Neural cell (in vitro differentiated cells): ENCODE results near the gene SYMPK. TPM values are rescaled to one million over a fixed set of nuclear protein-coding genes. Genes with fewer than 3 reads are reported as not detected.
"Not testable (repeated sequence)": the region's sequence is repeated elsewhere in the genome, so short reads cannot be mapped to it uniquely, and the experiment has no call there.

Source experiments
- H2AFZ ChIP-seq: fragments of 200-600, 300-800 bp; sonication (generic), shearing (Covaris generic); 2 replicates; pipeline ENCODE4 v1.6.0; 2014; ENCODE audit warnings: low read depth, mild to moderate bottlenecking, antibody characterized with exemption, low read length, moderate library complexity
- H3F3A ChIP-seq: fragments of 200-600 bp; shearing (Covaris generic); 2 replicates; pipeline ENCODE4 v1.6.1; 2016; ENCODE audit warnings: mild to moderate bottlenecking, moderate library complexity, mixed read lengths, antibody characterized with exemption, low read length; ENCODE audit not compliant: insufficient read depth, poor library complexity, severe bottlenecking
- H3K27ac ChIP-seq: fragments of 200-600, 300-800 bp; sonication (generic), shearing (Covaris generic); 2 replicates; pipeline ENCODE4 v1.5.1; 2014; ENCODE audit warnings: mild to moderate bottlenecking, low read length, moderate library complexity
- H3K27me3 ChIP-seq: fragments of 300-800, 200-600 bp; sonication (generic), shearing (Covaris generic); 2 replicates; pipeline ENCODE4 v1.6.0; 2014; ENCODE audit warnings: mild to moderate bottlenecking, low read depth, low read length, moderate library complexity; ENCODE audit not compliant: insufficient read depth
- H3K36me3 ChIP-seq: fragments of 300-800, 200-600 bp; sonication (generic), shearing (Covaris generic); 2 replicates; pipeline ENCODE4 v1.5.1; 2014; ENCODE audit warnings: mild to moderate bottlenecking, antibody characterized with exemption, low read length, moderate library complexity; ENCODE audit not compliant: insufficient read depth
- H3K4me2 ChIP-seq: fragments of 300-800, 200-600 bp; sonication (generic), shearing (Covaris generic); 2 replicates; pipeline ENCODE4 v1.6.0; 2014; ENCODE audit warnings: mild to moderate bottlenecking, low read length
- H3K4me3 ChIP-seq: fragments of 300-800, 200-600 bp; sonication (generic), shearing (Covaris generic); 2 replicates; pipeline ENCODE4 v1.5.1; 2014; ENCODE audit warnings: mild to moderate bottlenecking, low read length, moderate library complexity
- H3K79me2 ChIP-seq: fragments of 200-600 bp; shearing (Covaris generic); replicated peaks from 2 replicates; pipeline ENCODE4 v1.6.0; 2014; ENCODE audit warnings: mild to moderate bottlenecking, low read length, moderate library complexity; ENCODE audit not compliant: insufficient read depth
- H3K9ac ChIP-seq: fragments of 300-800, 200-600 bp; sonication (generic), shearing (Covaris generic); 2 replicates; pipeline ENCODE4 v1.6.1; 2016; ENCODE audit warnings: mild to moderate bottlenecking, low read length, mixed read lengths
- H3K9me2 ChIP-seq: fragments of 200-600 bp; shearing (Covaris generic); 2 replicates; pipeline ENCODE4 v1.6.1; 2016; ENCODE audit warnings: mild to moderate bottlenecking, low read length, mixed read lengths; ENCODE audit not compliant: insufficient read depth
- H3K9me3 ChIP-seq: fragments of 200-600, 300-800 bp; sonication (generic), shearing (Covaris generic); 2 replicates; pipeline ENCODE4 v1.6.1; 2016; ENCODE audit warnings: mild to moderate bottlenecking, mixed run types, low read length, moderate library complexity, mixed read lengths
- H4K20me1 ChIP-seq: fragments of 200-600 bp; shearing (Covaris generic); 2 replicates; pipeline ENCODE4 v1.6.1; 2016; ENCODE audit warnings: mild to moderate bottlenecking, mixed run types; ENCODE audit not compliant: insufficient read depth
- CTCF ChIP-seq: fragments of 450-650 bp; IDR thresholded peaks from 2 replicates; pipeline ENCODE4 v1.5.1; 2014; ENCODE audit warnings: antibody characterized with exemption, mild to moderate bottlenecking, moderate library complexity; ENCODE audit not compliant: poor library complexity, severe bottlenecking
- EP300 ChIP-seq: fragments of 450-650 bp; conservative IDR thresholded peaks from 2 replicates; pipeline ENCODE4 v1.6.1; 2014; ENCODE audit warnings: antibody characterized with exemption, mild to moderate bottlenecking, moderate library complexity; ENCODE audit not compliant: poor library complexity, severe bottlenecking
- EZH2 ChIP-seq: fragments of 200-600, 300-800 bp; shearing (Covaris generic), sonication (generic); IDR thresholded peaks from 2 replicates; pipeline ENCODE4 v1.6.1; 2014; ENCODE audit warnings: antibody characterized with exemption, low read length, borderline replicate concordance, mild to moderate bottlenecking; ENCODE audit not compliant: insufficient read depth, poor library complexity, severe bottlenecking
- MXI1 ChIP-seq: fragments of 450-650 bp; conservative IDR thresholded peaks from 2 replicates; pipeline ENCODE4 v1.6.1; 2014; ENCODE audit warnings: antibody characterized with exemption, mild to moderate bottlenecking; ENCODE audit not compliant: poor library complexity, severe bottlenecking
- POLR2AphosphoS5 ChIP-seq: IDR thresholded peaks from 2 replicates; pipeline ENCODE4 v1.6.1; 2012
- RAD21 ChIP-seq: fragments of 450-650 bp; conservative IDR thresholded peaks from 2 replicates; pipeline ENCODE4 v1.6.1; 2014; ENCODE audit warnings: antibody characterized with exemption, mild to moderate bottlenecking, moderate library complexity
- REST ChIP-seq: IDR thresholded peaks from 2 replicates; pipeline ENCODE4 v1.6.1; 2012; ENCODE audit warnings: borderline replicate concordance
- TAF1 ChIP-seq: IDR thresholded peaks from 2 replicates; pipeline ENCODE4 v1.6.1; 2012; ENCODE audit warnings: low read depth
- polyA plus RNA-seq: library from polyadenylated mRNA; depleted of rRNA; stranded (reverse); fragments of >200 nt; gene quantifications from 2 replicates; pipeline ENCODE4 v1.2.3, GENCODE V29; 2014

SYMPK gene
- polyA plus RNA-seq, 1 donor from 2014 or later = 22.2 TPM

- no peaks in the 10 kb centered on the region for H3K27me3 ChIP-seq
- no peak overlapping the region for H2AFZ ChIP-seq
- no peaks in the 10 kb centered on the region for H3K9me3 ChIP-seq
- no peak overlapping the region for H3K4me2 ChIP-seq
- no peaks in the 10 kb centered on the region for H3F3A ChIP-seq
- H3K4me3 ChIP-seq = no peak overlapping the region
- TF ChIP-seq EZH2 (no peak), CTCF (no peak), RAD21 (no peak), TAF1 (no peak), EP300 (no peak), MXI1 (no peak), REST (no peak), POLR2AphosphoS5 (no peak)
- no peak overlapping the region for H3K9ac ChIP-seq
- H3K36me3 ChIP-seq = no peaks in the 10 kb centered on the region
- no peak overlapping the region for H3K27ac ChIP-seq
- no peaks in the 10 kb centered on the region for H4K20me1 ChIP-seq
- no peaks in the 10 kb centered on the region for H3K79me2 ChIP-seq
- no peaks in the 10 kb centered on the region for H3K9me2 ChIP-seq
Measured at GRCh38 chr19:45899253-45899652, 36.3 kb upstream of the SYMPK start.

GRCh38 chr19:45897261-45897812, 34.4 kb upstream of the SYMPK start:
- no peak overlapping the region for H3K4me2 ChIP-seq
- H3K36me3 ChIP-seq = no peaks in the 10 kb centered on the region
- H3K9me2 ChIP-seq = no peaks in the 10 kb centered on the region
- H3K27me3 ChIP-seq = no peaks in the 10 kb centered on the region
- no peak overlapping the region for H2AFZ ChIP-seq
- no peaks in the 10 kb centered on the region for H3F3A ChIP-seq
- H3K27ac ChIP-seq = no peak overlapping the region
- no peaks in the 10 kb centered on the region for H3K9me3 ChIP-seq
- TF ChIP-seq CTCF (no peak), REST (no peak)
- H4K20me1 ChIP-seq = no peaks in the 10 kb centered on the region
- H3K79me2 ChIP-seq = no peaks in the 10 kb centered on the region
- no peak overlapping the region for H3K4me3 ChIP-seq
- H3K9ac ChIP-seq = no peak overlapping the region

- H3F3A ChIP-seq, H3K36me3 ChIP-seq, H3K9me3 ChIP-seq, H3K4me3 ChIP-seq, H3K27me3 ChIP-seq, H2AFZ ChIP-seq, H4K20me1 ChIP-seq, H3K79me2 ChIP-seq, H3K9ac ChIP-seq, H3K27ac ChIP-seq, H3K9me2 ChIP-seq, H3K4me2 ChIP-seq: not testable (repeated sequence)
Measured at GRCh38 chr19:45895983-45896599, 33.1 kb upstream of the SYMPK start.
